GM12801 (cell line): ENCODE data around the gene SLC9A8.

Source experiments
- TF ChIP-seq, protein P1 (sequence below): IDR thresholded peaks from one replicate; pipeline ENCODE4 v1.5.1; 2011; ENCODE audit warnings: control low read depth; ENCODE audit not compliant: insufficient read length; ENCODE audit errors: extremely low read depth

SLC9A8 gene

DNA sequence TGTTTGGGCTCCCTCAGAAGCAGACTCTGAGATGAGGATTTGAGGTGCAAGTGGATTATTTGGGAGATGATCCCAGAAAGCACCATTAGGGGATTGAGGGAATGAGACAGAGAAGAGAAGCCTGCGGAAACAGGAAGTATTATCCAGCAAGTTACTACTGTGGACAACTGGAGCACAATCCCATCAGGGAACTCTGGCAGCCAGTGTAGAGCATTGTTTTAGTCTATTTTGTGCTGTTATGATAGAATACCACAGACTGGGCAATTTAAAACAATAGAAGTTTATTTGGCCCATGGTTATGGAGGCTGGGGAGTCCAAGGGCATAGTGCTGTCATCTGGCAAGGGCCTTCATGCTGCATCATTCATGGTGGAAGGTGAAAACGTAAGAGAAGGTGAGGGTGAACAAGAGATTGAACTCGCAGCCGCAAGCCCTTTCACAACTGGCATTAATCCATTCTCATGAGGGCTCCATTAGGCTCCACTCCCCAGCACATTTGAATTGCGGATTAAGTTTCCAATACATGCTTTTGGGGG is 43.5 kb upstream of the SLC9A8 start:
- TF ChIP-seq, protein P1, sequence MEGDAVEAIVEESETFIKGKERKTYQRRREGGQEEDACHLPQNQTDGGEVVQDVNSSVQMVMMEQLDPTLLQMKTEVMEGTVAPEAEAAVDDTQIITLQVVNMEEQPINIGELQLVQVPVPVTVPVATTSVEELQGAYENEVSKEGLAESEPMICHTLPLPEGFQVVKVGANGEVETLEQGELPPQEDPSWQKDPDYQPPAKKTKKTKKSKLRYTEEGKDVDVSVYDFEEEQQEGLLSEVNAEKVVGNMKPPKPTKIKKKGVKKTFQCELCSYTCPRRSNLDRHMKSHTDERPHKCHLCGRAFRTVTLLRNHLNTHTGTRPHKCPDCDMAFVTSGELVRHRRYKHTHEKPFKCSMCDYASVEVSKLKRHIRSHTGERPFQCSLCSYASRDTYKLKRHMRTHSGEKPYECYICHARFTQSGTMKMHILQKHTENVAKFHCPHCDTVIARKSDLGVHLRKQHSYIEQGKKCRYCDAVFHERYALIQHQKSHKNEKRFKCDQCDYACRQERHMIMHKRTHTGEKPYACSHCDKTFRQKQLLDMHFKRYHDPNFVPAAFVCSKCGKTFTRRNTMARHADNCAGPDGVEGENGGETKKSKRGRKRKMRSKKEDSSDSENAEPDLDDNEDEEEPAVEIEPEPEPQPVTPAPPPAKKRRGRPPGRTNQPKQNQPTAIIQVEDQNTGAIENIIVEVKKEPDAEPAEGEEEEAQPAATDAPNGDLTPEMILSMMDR, result no peak

DNA sequence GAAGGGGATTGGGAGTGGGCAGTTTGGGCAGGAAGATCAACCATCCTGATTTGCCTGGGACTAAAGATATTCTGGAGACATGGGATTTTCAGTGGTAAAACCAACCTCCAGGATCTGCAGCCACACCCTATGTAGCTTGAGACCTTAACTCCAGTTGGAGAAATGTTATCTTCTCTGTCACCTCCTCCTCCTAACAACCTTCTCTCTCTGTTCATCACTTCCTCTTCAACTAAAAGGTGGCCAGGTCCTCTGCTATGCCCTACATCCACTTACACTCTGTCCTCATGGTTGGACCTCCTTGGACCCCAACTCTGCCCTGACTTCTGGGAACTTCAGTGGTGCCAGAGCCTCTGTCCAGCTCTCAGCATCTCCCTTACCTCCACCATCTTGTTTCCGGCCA is 42.0 kb upstream of the SLC9A8 start:
- TF ChIP-seq, protein P1, result no peak

DNA sequence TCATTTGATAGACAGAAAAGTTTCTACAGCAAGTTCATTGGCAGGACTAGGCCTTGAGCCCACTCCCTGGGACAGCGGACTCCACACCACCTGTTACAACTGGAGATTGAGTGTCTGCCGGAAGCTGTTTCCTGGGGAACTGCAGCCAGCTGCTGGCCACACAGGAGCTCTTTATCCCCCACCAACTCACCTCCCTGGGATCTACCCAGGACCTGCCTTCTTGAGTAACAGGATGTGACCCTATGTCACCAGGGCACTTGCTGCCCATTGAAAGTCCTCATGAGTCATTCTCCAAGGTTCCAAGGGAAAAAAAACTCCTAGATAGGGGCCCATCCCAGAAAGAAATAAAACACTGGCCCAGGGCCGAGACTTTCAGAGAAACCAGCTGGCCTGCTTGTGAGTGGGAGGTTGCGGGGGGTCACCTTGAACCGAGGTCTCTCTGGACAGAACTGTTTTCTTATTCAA is 37.4 kb upstream of the SLC9A8 start:
- TF ChIP-seq, protein P1, result no peak

DNA sequence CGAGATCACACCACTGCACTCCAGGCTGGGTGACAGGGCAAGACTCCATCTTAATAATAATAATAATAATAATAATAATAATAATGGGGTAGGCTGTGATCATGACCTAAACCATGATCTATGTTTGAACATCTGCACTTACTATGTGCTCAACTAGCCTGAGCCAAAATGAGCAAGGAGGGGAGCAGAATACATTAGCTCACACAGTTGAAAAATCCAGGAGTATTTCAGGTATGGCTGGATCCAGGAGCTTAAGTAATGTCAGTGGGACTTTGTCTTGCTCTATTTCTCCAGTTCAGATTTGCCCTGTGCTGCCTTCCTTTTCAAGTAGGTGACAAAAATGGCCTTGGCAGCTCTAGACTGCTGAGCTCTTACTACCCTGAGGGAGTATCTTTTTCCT is 32.7 kb upstream of the SLC9A8 start:
- TF ChIP-seq, protein P1, result no peak

DNA sequence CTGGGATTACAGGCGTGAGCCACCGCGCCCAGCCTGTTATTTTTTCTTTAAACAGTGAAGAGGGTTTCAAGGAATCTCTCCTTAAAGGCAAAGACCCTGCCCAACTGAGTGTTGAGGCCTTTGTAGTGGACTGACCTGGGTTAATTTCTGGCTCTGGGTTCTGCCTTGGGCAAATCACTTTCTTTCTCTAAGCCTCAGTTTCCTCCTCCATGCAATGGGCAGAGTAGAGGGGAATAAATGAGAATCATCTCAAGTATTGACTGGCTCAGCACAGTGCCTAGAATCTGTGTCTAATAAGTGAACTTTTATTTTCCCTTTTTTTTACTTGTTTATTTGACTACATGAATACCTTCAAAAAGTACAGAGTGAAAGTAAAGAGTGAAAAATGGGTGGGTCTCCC is 31.0 kb upstream of the SLC9A8 start:
- TF ChIP-seq, protein P1, result no peak

DNA sequence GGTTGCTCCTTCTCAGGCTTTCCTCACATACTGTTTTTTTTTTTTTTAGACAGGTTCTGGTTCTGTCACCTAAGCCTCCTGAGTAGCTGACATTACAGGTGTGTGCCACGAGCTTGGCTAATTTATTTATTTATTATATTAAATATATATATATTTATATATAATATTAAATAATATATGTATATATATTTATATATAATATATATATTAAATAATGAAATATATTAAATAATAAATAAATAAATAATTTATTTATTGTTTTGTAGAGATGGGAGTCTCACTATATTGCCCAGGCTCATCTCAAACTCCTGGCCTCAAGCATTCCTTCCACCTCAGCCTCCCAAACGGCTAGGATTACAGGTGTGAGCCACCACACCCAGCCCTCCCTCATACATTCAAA is 28.3 kb upstream of the SLC9A8 start:
- TF ChIP-seq, protein P1, result no peak

DNA sequence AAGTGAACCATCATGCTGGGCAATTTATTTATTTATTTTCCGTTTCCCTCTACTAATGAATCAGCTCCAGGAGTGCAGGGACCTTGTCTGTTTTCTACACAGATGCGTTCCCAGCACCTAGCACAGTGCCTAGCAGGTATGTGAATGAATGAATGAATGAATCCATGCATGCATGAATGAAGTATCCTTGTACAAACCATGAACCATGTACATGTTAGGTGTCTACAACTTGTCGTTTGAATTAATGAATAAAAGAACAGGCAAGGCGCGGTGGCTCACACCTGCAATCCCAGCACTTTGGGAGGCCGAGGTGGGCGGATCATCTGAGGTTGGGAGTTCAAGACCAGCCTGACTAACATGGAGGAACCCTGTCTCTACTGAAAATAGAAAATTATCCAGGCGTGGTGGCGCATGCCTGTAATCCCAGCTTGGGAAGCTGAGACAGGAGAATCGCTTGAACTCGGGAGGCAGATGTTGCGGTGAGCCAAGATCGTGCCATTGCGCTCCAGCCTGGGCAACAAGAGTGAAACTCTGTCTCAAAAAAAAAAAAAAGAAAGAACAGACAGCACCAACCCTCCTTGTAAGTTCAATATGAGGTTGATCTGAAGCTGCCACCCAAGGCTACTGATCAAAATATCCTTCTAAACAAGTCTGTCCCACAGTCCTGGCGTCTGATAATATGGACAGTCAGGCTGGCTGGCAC is 27.3 kb upstream of the SLC9A8 start:
- TF ChIP-seq, protein P1, result no peak
